Parathyroid adenoma (tissue), 2 donors: Measurements from ENCODE around the gene MKNK2.

Experiments used
- H2AFZ ChIP-seq: fragments of 300-600 bp; sonication (generic); one replicate; pipeline ENCODE4 v1.7.0; 2017; ENCODE audit warnings: antibody characterized with exemption, mild to moderate bottlenecking
- H3K27ac ChIP-seq: fragments of 300-600 bp; sonication (generic); one replicate; pipeline ENCODE4 v1.7.0; 2017
- H3K27me3 ChIP-seq: fragments of 300-600 bp; sonication (generic); one replicate; pipeline ENCODE4 v1.7.0; 2017; ENCODE audit warnings: low read length; ENCODE audit not compliant: control insufficient read depth, insufficient read depth
- H3K36me3 ChIP-seq: fragments of 300-600 bp; sonication (generic); one replicate; pipeline ENCODE4 v1.7.0; 2017; ENCODE audit warnings: low read length; ENCODE audit not compliant: control insufficient read depth, insufficient read depth
- H3K4me1 ChIP-seq: fragments of 300-600 bp; sonication (generic); one replicate; pipeline ENCODE4 v1.7.0; 2017; ENCODE audit warnings: control low read depth
- H3K4me2 ChIP-seq: fragments of 300-600 bp; sonication (generic); one replicate; pipeline ENCODE4 v1.7.0; 2017; ENCODE audit warnings: low read length
- H3K4me3 ChIP-seq: fragments of 300-600 bp; sonication (generic); one replicate; pipeline ENCODE4 v1.7.0; 2017; ENCODE audit warnings: low read depth, low read length
- H3K79me2 ChIP-seq: fragments of 300-600 bp; sonication (generic); one replicate; pipeline ENCODE4 v1.7.0; 2017; ENCODE audit warnings: control low read depth
- H3K9ac ChIP-seq: fragments of 300-600 bp; sonication (generic); one replicate; pipeline ENCODE4 v1.7.0; 2017; ENCODE audit warnings: mild to moderate bottlenecking
- H3K9me3 ChIP-seq: fragments of 300-600 bp; sonication (generic); one replicate; pipeline ENCODE4 v1.7.0; 2017; ENCODE audit warnings: low read length; ENCODE audit not compliant: control insufficient read depth
- TF ChIP-seq, protein P1 (sequence below): fragments of 300-600 bp; sonication (generic); IDR thresholded peaks from one replicate; pipeline ENCODE4 v1.7.0; 2017; ENCODE audit warnings: antibody characterized with exemption, mild to moderate bottlenecking
- donor health status: primary hyperparathyroidism.

The MKNK2 gene

DNA sequence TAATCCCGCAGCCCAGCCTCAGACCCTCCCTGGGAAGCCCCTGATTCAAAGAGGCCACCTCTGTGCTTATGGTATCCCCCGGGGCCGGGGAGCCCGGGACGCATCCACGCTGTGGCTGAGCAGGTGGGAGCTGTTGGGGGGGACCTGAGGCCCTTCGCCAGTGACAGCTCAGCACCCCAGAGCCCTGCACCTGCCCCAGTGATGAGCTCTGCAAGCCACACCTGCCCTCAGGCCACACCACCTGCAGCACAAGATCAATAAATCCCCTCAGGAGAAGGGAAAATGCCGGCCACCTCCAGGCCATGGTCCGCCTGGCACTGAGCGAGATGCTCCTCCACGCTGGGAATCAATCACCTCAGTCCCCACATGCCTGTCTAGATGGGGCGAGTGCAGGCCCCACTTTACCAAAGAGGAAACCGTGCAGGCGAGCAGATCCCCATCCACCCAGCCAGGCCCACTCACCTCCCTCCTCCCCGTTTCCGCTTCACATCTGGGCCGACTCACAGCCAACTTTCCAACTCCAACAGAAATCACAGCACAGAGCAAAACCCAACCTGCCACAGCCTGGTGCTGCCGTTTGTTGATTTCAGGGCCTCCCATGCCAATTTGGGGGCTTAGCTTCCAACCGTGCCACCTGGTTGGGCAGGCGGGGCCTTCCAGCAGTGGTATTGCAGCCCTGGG lies 32.3 kb upstream of the MKNK2 start:
- Histone ChIP-seq H3K27me3 (no peaks in the 10 kb centered on the region), H3K4me3 (no peak overlapping the region), H3K27ac (no peak overlapping the region), H3K4me2 (no peak overlapping the region), H3K9ac (no peak overlapping the region), H2AFZ (no peak overlapping the region), H3K36me3 (no peaks in the 10 kb centered on the region), H3K79me2 (no peaks in the 10 kb centered on the region), H3K9me3 (no peaks in the 10 kb centered on the region), H3K4me1 (no peaks in the 10 kb centered on the region)
- TF ChIP-seq, protein P1, sequence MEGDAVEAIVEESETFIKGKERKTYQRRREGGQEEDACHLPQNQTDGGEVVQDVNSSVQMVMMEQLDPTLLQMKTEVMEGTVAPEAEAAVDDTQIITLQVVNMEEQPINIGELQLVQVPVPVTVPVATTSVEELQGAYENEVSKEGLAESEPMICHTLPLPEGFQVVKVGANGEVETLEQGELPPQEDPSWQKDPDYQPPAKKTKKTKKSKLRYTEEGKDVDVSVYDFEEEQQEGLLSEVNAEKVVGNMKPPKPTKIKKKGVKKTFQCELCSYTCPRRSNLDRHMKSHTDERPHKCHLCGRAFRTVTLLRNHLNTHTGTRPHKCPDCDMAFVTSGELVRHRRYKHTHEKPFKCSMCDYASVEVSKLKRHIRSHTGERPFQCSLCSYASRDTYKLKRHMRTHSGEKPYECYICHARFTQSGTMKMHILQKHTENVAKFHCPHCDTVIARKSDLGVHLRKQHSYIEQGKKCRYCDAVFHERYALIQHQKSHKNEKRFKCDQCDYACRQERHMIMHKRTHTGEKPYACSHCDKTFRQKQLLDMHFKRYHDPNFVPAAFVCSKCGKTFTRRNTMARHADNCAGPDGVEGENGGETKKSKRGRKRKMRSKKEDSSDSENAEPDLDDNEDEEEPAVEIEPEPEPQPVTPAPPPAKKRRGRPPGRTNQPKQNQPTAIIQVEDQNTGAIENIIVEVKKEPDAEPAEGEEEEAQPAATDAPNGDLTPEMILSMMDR = no peak

DNA sequence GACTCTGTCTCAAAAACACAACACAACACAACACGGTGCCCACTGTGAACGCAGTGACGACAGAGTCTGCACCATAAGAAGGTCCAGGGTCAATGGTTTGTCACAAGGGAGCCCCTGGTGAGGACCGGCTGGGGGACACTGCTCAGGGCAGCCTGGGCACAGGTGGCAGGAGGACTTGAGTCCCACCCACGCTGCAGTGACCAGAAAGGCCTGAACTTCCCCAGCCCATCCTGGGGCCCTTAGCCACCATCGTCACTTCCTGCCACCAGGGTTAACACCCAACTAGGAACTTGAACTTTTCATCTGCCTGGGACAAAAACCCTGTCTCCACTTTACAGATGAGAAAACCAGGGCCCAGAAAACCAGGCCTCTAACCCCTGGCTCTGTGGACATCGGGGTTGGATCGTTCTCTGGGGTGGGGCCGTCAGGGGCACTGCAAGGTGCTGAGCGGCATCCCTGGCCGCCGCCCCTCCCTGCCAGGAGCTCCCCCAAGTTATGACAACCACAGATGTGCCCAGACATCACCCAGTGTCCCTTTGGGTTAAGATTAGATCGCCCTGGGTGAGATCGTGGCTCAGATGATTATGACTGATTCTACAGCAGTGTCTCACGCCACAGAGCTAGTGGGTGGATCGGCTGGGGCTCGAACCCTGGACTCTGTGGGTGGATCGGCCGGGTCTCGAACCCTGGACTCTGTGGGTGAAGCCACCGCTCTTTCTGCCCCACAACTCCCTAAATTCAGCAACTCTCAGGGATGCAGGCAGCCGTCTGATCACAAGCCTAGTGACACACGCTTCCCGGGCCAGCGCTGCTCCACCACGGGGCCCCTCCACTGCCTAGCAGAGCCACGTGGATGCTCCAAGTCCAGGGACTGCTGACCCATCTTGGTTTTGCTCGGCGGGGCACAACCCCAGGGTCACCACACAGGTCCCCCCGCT lies 31.1 kb upstream of the MKNK2 start:
- H3K4me3 ChIP-seq = no peak overlapping the region
- no peaks in the 10 kb centered on the region for H3K36me3 ChIP-seq
- no peak overlapping the region for H2AFZ ChIP-seq
- no peak overlapping the region for H3K4me2 ChIP-seq
- no peaks in the 10 kb centered on the region for H3K9me3 ChIP-seq
- H3K79me2 ChIP-seq = no peaks in the 10 kb centered on the region
- H3K4me1 ChIP-seq = no peaks in the 10 kb centered on the region
- no peaks in the 10 kb centered on the region for H3K27me3 ChIP-seq
- H3K27ac ChIP-seq = peak overlapping the region; percentile 4
- no peak overlapping the region for H3K9ac ChIP-seq
- TF ChIP-seq, protein P1 = no peak

DNA sequence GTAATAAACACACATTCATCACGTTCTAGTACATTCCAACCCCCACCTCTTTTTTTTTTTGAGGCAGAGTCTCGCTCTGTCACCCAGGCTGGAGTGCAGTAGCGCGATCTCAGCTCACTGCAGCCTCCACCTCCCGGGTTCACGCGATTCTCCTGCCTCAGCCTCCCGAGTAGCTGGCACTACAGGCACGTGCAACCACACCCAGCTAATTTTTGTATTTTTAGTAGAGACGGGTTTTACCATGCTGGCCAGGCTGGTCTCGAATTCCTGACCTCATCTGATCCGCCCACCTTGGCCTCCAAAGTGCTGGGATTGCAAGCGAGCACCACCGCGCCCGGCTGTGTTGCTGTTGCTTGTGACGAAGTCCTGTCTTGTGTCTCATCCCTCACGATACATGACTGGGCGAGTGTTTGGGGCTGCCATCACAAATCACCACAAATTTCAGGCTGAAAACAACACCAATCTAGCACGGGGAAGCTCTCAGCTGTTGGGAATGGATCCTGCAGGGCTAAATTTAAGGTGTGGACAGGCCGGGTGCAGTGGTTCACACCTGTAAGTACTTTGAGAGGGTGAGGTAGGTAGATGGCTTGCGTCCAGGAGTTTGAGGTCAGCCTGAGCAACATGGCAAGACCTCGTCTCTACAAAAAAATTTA lies 29.4 kb upstream of the MKNK2 start:
- Histone ChIP-seq H2AFZ (no peak overlapping the region), H3K9ac (no peak overlapping the region), H3K27me3 (no peaks in the 10 kb centered on the region), H3K36me3 (no peaks in the 10 kb centered on the region), H3K4me3 (no peak overlapping the region), H3K4me2 (no peak overlapping the region), H3K79me2 (no peaks in the 10 kb centered on the region), H3K9me3 (no peaks in the 10 kb centered on the region), H3K4me1 (no peaks in the 10 kb centered on the region), H3K27ac (no peak overlapping the region)
- TF ChIP-seq, protein P1 = no peak

DNA sequence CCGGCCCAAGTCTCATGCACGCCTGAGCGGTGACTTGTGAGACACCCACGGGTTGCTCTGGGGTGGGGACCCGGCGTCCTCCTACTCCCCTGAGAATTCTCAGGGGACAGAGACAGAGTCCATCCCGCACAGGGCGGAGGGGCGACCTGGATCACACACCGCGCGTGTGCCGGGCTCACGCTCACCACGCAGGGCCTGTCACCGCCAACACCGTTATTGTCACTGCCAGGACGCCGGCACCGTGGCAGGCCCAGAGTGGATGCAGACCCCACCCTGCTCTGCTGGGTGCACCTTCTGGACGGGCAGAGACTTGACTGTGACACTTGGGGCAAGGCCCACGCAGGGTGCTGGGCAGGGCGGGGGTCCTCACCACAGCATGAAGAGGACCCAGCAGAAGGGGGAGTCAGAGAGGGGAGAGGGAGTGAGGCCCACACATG lies 28.8 kb upstream of the MKNK2 start:
- Histone ChIP-seq H3K4me1 (no peaks in the 10 kb centered on the region), H3K4me3 (no peak overlapping the region), H3K27ac (no peak overlapping the region), H3K27me3 (no peaks in the 10 kb centered on the region), H3K36me3 (no peaks in the 10 kb centered on the region), H3K9me3 (no peaks in the 10 kb centered on the region), H3K4me2 (no peak overlapping the region), H3K79me2 (no peaks in the 10 kb centered on the region), H2AFZ (no peak overlapping the region), H3K9ac (no peak overlapping the region)
- TF ChIP-seq, protein P1 = no peak
